Measurements from ENCODE around the gene TPO.
"Not testable (repeated sequence)": the region's sequence is repeated elsewhere in the genome, so short reads cannot be mapped to it uniquely, and the experiment has no call there.

The TPO gene

GRCh38 chr2:1510176-1510575 is 96.9 kb downstream of the TPO start:
- no peak overlapping the region for H3K27ac ChIP-seq (ENCODE audit: low read depth in 2 of 2, low read length in 2 of 2)

DNA sequence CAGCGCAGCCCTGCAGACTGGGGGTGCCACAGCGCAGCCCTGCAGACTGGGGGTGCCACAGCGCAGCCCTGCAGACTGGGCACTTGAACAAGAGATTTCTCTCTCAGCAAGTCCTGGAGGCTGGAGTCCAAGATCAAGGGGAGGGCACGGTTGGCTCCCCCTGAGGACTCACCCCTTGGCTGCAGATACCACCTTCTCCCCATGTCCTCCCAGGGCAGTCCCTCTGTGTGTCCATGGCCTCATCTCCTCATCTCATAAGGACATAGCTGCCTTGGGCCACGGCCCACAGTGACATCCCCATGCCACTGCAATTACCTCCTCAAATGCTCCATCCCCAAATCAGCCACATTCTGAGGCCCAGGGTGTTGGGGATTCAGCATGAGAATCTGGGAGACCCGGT is 98.2 kb downstream of the TPO start:
- Histone ChIP-seq H3K27ac (ENCODE audit: low read depth in 2 of 2, low read length in 2 of 2) (no peak overlapping the region), H3K27me3 (ENCODE audit: control insufficient read depth in 2 of 2, insufficient read depth in 2 of 2, low read length in 2 of 2) (no peaks in the 10 kb centered on the region), H3K9ac (ENCODE audit: low read depth in 1 of 2, low read length in 2 of 2) (no peak overlapping the region), H3K4me3 (ENCODE audit: low read length in 2 of 2) (no peak overlapping the region), H3K36me3 (ENCODE audit: control insufficient read depth in 2 of 2, insufficient read depth in 2 of 2, low read length in 2 of 2) (no peaks in the 10 kb centered on the region), H3K4me1 (ENCODE audit: control insufficient read depth in 2 of 2, insufficient read depth in 2 of 2, low read length in 2 of 2) (no peaks in the 10 kb centered on the region), H3K9me3 (ENCODE audit: control insufficient read depth in 2 of 2, low read length in 2 of 2) (no peaks in the 10 kb centered on the region)

More at GRCh38 chr2:1510176-1510575, 96.9 kb downstream of the TPO start:
- H3K9ac ChIP-seq (ENCODE audit: low read depth in 1 of 2, low read length in 2 of 2), result no peak overlapping the region
- H3K36me3 ChIP-seq (ENCODE audit: control insufficient read depth in 2 of 2, insufficient read depth in 2 of 2, low read length in 2 of 2), result no peaks in the 10 kb centered on the region
- no peaks in the 10 kb centered on the region for H3K4me1 ChIP-seq (ENCODE audit: control insufficient read depth in 2 of 2, insufficient read depth in 2 of 2, low read length in 2 of 2)
- no peaks in the 10 kb centered on the region for H3K27me3 ChIP-seq (ENCODE audit: control insufficient read depth in 2 of 2, insufficient read depth in 2 of 2, low read length in 2 of 2)
- no peaks in the 10 kb centered on the region for H3K9me3 ChIP-seq (ENCODE audit: control insufficient read depth in 2 of 2, low read length in 2 of 2)
- no peak overlapping the region for H3K4me3 ChIP-seq (ENCODE audit: low read length in 2 of 2)

- Histone ChIP-seq H3K9me3 (ENCODE audit: control insufficient read depth in 2 of 2, low read length in 2 of 2) (no peaks in the 10 kb centered on the region), H3K27me3 (ENCODE audit: control insufficient read depth in 2 of 2, insufficient read depth in 2 of 2, low read length in 2 of 2) (no peaks in the 10 kb centered on the region), H3K27ac (ENCODE audit: low read depth in 2 of 2, low read length in 2 of 2) (no peak overlapping the region), H3K36me3 (ENCODE audit: control insufficient read depth in 2 of 2, insufficient read depth in 2 of 2, low read length in 2 of 2) (no peaks in the 10 kb centered on the region), H3K4me3 (ENCODE audit: low read length in 2 of 2) (no peak overlapping the region), H3K9ac (ENCODE audit: low read depth in 1 of 2, low read length in 2 of 2) (no peak overlapping the region), H3K4me1 (ENCODE audit: control insufficient read depth in 2 of 2, insufficient read depth in 2 of 2, low read length in 2 of 2) (no peaks in the 10 kb centered on the region)
Measured at GRCh38 chr2:1512321-1513289, 99.3 kb downstream of the TPO start.

DNA sequence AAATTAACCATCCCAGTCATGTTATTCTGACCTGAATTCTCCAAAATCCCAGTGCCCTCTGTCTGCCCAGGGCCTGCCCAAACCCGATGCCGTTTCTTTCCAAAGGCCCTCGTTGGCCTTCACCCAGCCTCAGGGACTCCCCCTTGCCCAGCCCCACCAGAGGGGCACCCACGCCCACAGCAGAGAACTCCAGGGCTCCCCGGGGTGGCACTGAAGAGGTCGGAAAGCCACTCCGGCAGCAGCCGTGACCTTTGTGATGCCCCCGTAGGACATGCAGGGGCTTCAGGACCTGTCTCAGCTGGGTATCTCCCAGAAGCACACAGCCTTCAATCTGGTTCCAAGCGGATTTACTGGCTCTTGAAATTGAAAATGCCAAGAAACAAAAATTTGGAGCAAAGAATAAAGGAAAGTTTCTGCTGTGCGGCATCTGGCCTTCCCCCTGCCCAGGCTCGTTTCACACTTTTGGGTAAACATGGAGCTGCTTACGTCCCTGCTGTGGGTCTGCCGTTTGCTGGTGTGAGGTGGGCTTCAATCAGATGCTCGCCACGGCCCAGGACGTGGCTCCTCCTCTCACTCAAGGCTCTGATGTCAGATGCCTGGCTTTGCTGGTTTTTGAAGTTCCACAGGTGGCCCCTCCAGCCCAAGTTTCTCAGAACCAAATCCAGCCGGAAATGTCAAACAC is 101.3 kb downstream of the TPO start:
- Histone ChIP-seq H3K9me3 (ENCODE audit: control insufficient read depth in 2 of 2, low read length in 2 of 2) (no peaks in the 10 kb centered on the region), H3K27me3 (ENCODE audit: control insufficient read depth in 2 of 2, insufficient read depth in 2 of 2, low read length in 2 of 2) (no peaks in the 10 kb centered on the region), H3K4me3 (ENCODE audit: low read length in 2 of 2) (no peak overlapping the region), H3K27ac (ENCODE audit: low read depth in 2 of 2, low read length in 2 of 2) (no peak overlapping the region), H3K9ac (ENCODE audit: low read depth in 1 of 2, low read length in 2 of 2) (no peak overlapping the region), H3K4me1 (ENCODE audit: control insufficient read depth in 2 of 2, insufficient read depth in 2 of 2, low read length in 2 of 2) (no peaks in the 10 kb centered on the region), H3K36me3 (ENCODE audit: control insufficient read depth in 2 of 2, insufficient read depth in 2 of 2, low read length in 2 of 2) (no peaks in the 10 kb centered on the region)

DNA sequence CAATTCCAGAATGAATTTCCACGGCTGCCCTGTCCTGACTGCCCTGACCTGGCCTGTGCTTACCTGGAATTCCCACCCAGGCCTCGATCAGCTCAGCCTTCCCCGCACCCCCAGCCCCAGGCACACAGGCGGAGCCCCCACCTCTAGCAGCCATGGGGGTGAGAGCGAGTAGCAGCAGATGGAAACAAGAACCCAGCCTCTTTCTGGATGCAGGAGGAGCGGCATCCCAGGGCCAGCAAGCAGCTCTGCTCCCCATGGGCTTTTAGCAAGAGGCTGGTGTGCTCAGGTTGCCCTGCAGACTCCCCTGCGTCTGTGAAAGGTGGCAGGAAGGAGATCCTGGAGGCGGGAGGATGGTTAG is 101.8 kb downstream of the TPO start:
- H3K27me3 ChIP-seq (ENCODE audit: control insufficient read depth in 2 of 2, insufficient read depth in 2 of 2, low read length in 2 of 2), result no peaks in the 10 kb centered on the region
- H3K9me3 ChIP-seq (ENCODE audit: control insufficient read depth in 2 of 2, low read length in 2 of 2), result no peaks in the 10 kb centered on the region
- no peak overlapping the region for H3K27ac ChIP-seq (ENCODE audit: low read depth in 2 of 2, low read length in 2 of 2)
- no peaks in the 10 kb centered on the region for H3K4me1 ChIP-seq (ENCODE audit: control insufficient read depth in 2 of 2, insufficient read depth in 2 of 2, low read length in 2 of 2)
- no peak overlapping the region for H3K9ac ChIP-seq (ENCODE audit: low read depth in 1 of 2, low read length in 2 of 2)
- H3K4me3 ChIP-seq (ENCODE audit: low read length in 2 of 2), result no peak overlapping the region
- H3K36me3 ChIP-seq (ENCODE audit: control insufficient read depth in 2 of 2, insufficient read depth in 2 of 2, low read length in 2 of 2), result no peaks in the 10 kb centered on the region

- Histone ChIP-seq H3K4me1 (ENCODE audit: control insufficient read depth in 2 of 2, insufficient read depth in 2 of 2, low read length in 2 of 2) (no peaks in the 10 kb centered on the region), H3K9ac (ENCODE audit: low read depth in 1 of 2, low read length in 2 of 2) (no peak overlapping the region), H3K36me3 (ENCODE audit: control insufficient read depth in 2 of 2, insufficient read depth in 2 of 2, low read length in 2 of 2) (no peaks in the 10 kb centered on the region), H3K27ac (ENCODE audit: low read depth in 2 of 2, low read length in 2 of 2) (no peak overlapping the region), H3K27me3 (ENCODE audit: control insufficient read depth in 2 of 2, insufficient read depth in 2 of 2, low read length in 2 of 2) (no peaks in the 10 kb centered on the region), H3K9me3 (ENCODE audit: control insufficient read depth in 2 of 2, low read length in 2 of 2) (no peaks in the 10 kb centered on the region), H3K4me3 (ENCODE audit: low read length in 2 of 2) (no peak overlapping the region)
Measured at GRCh38 chr2:1515986-1516797, 102.9 kb downstream of the TPO start.

DNA sequence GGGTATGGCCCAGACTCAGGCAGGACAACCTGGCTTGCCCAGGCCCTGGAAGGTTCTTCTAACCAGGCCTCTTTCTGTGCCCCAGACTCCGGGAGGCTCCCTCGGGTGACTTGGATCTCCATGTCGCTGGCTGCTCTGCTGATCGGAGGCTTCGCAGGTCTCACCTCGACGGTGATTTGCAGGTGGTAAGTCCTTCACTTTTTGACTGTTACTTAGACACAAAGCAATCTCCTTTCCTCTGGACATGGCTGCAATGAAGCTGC is 103.5 kb downstream of the TPO start:
- Histone ChIP-seq H3K27ac (ENCODE audit: low read depth in 2 of 2, low read length in 2 of 2) (no peak overlapping the region), H3K27me3 (ENCODE audit: control insufficient read depth in 2 of 2, insufficient read depth in 2 of 2, low read length in 2 of 2) (no peaks in the 10 kb centered on the region), H3K4me3 (ENCODE audit: low read length in 2 of 2) (no peak overlapping the region), H3K9ac (ENCODE audit: low read depth in 1 of 2, low read length in 2 of 2) (no peak overlapping the region), H3K9me3 (ENCODE audit: control insufficient read depth in 2 of 2, low read length in 2 of 2) (no peaks in the 10 kb centered on the region), H3K36me3 (ENCODE audit: control insufficient read depth in 2 of 2, insufficient read depth in 2 of 2, low read length in 2 of 2) (no peaks in the 10 kb centered on the region), H3K4me1 (ENCODE audit: control insufficient read depth in 2 of 2, insufficient read depth in 2 of 2, low read length in 2 of 2) (no peaks in the 10 kb centered on the region)

DNA sequence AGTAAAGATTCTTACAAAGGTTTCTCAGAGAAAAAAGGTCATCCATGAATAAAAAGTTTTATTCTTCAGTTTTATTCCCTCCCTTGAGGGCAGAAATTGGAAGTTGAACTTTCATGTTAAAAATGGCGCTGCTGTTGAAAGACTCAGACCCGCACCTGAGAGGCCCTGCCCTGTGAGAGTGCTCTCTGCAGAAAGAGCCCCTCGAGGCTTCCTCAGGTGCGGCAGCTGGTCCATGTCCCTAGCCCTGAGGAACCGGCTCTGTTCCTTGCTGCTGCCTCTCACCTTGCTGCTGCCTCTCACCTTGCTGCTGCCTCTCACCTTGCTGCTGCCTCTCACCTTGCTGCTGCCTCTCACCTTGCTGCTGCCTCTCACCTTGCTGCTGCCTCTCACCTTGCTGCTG is 104.0 kb downstream of the TPO start:
- not testable (repeated sequence) for H3K27ac ChIP-seq (ENCODE audit: low read depth in 2 of 2, low read length in 2 of 2); H3K4me3 ChIP-seq (ENCODE audit: low read length in 2 of 2); H3K4me1 ChIP-seq (ENCODE audit: control insufficient read depth in 2 of 2, insufficient read depth in 2 of 2, low read length in 2 of 2); H3K36me3 ChIP-seq (ENCODE audit: control insufficient read depth in 2 of 2, insufficient read depth in 2 of 2, low read length in 2 of 2); H3K9ac ChIP-seq (ENCODE audit: low read depth in 1 of 2, low read length in 2 of 2); H3K9me3 ChIP-seq (ENCODE audit: control insufficient read depth in 2 of 2, low read length in 2 of 2); H3K27me3 ChIP-seq (ENCODE audit: control insufficient read depth in 2 of 2, insufficient read depth in 2 of 2, low read length in 2 of 2)

DNA sequence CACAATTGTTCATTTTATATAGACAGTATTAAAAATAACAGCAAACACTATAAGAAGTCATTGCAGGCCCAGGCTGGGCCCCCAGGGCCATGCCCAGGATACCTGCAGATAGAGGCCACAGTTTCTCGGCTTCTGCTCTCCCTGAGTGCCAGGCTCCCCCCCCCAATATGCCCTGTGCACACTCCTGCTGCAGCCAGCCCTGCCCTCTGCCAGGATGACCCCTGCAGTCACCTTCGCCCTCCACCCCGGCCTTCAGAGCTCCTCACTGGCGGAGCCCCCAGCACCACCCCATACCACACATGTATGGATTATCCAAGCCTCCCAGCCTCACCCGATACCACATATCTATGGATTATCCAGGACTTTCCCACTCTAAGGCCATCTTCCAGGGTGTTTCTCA is 104.5 kb downstream of the TPO start:
- Histone ChIP-seq H3K36me3 (ENCODE audit: control insufficient read depth in 2 of 2, insufficient read depth in 2 of 2, low read length in 2 of 2) (no peaks in the 10 kb centered on the region), H3K27me3 (ENCODE audit: control insufficient read depth in 2 of 2, insufficient read depth in 2 of 2, low read length in 2 of 2) (no peaks in the 10 kb centered on the region), H3K9ac (ENCODE audit: low read depth in 1 of 2, low read length in 2 of 2) (no peak overlapping the region), H3K4me1 (ENCODE audit: control insufficient read depth in 2 of 2, insufficient read depth in 2 of 2, low read length in 2 of 2) (no peaks in the 10 kb centered on the region), H3K27ac (ENCODE audit: low read depth in 2 of 2, low read length in 2 of 2) (no peak overlapping the region), H3K9me3 (ENCODE audit: control insufficient read depth in 2 of 2, low read length in 2 of 2) (no peaks in the 10 kb centered on the region), H3K4me3 (ENCODE audit: low read length in 2 of 2) (no peak overlapping the region)

- no peak overlapping the region for H3K9ac ChIP-seq (ENCODE audit: low read depth in 1 of 2, low read length in 2 of 2)
- no peaks in the 10 kb centered on the region for H3K9me3 ChIP-seq (ENCODE audit: control insufficient read depth in 2 of 2, low read length in 2 of 2)
- no peaks in the 10 kb centered on the region for H3K4me1 ChIP-seq (ENCODE audit: control insufficient read depth in 2 of 2, insufficient read depth in 2 of 2, low read length in 2 of 2)
- no peak overlapping the region for H3K4me3 ChIP-seq (ENCODE audit: low read length in 2 of 2)
- H3K27me3 ChIP-seq (ENCODE audit: control insufficient read depth in 2 of 2, insufficient read depth in 2 of 2, low read length in 2 of 2), result no peaks in the 10 kb centered on the region
- H3K36me3 ChIP-seq (ENCODE audit: control insufficient read depth in 2 of 2, insufficient read depth in 2 of 2, low read length in 2 of 2), result no peaks in the 10 kb centered on the region
- H3K27ac ChIP-seq (ENCODE audit: low read depth in 2 of 2, low read length in 2 of 2), result no peak overlapping the region
Measured at GRCh38 chr2:1518331-1518803, 105.1 kb downstream of the TPO start.

Data from mucosa of rectum (tissue), 2 donors.